Measurements from ENCODE around the gene HS6ST3. TPM values are rescaled to one million over a fixed set of nuclear protein-coding genes. Genes with fewer than 3 reads are reported as not detected.

HS6ST3 gene
- total and polyA plus RNA-seq, 2 donors (not counting 3 experiments of a cell fraction or from before 2014, with no cell fraction given) = 0.03 to 0.15 TPM

- H3K9ac ChIP-seq (replicated peaks; ENCODE audit: extremely low read depth, insufficient read depth, low read length) = no peak overlapping the region
- no peaks in the 10 kb centered on the region for H3K9me3 ChIP-seq (replicated peaks; ENCODE audit: control insufficient read depth, insufficient read depth, low read length)
- H3K4me2 ChIP-seq (ENCODE audit: insufficient read depth, low read length) = no peak overlapping the region
- POLR2A ChIA-PET = no interaction called here
- intact Hi-C loops (cut with micrococcal nuclease) (no loop called here), dilution Hi-C loops (cut with MboI; ENCODE audit: extremely low pct_ligation_motif_present, low sequenced_read_pairs) (no loop called here)
- H3K79me2 ChIP-seq (ENCODE audit: control insufficient read depth, insufficient read depth, low read length) = no peaks in the 10 kb centered on the region
- no peaks in the 10 kb centered on the region for H3K4me1 ChIP-seq (ENCODE audit: control insufficient read depth, extremely low read depth, insufficient read depth, low read length)
- FAIRE-seq (no peak), DNase-seq (ENCODE audit: low read depth, low spot score) (no peak)
- no peak overlapping the region for H3K27ac ChIP-seq (ENCODE audit: insufficient read depth, low read depth, low read length)
- BruUV-seq (replicated peaks) = no TSS peak
- CTCF ChIA-PET = interaction anchor here (1.1 kb wide), 1 partner anchor 11 kb away, joined by 4 read pairs; no protein-coding TSS in a partner anchor
- no peaks in the 10 kb centered on the region for H4K20me1 ChIP-seq (replicated peaks; ENCODE audit: control insufficient read depth, extremely low read depth, insufficient read depth, low read length)
- TF ChIP-seq EZH2 (IDR thresholded peaks at IDR 0.05; ENCODE audit: borderline replicate concordance, low read depth, low read length, severe bottlenecking) = no peak
- TF ChIP-seq POLR2AphosphoS5 (IDR thresholded peaks at IDR 0.05; ENCODE audit: insufficient read depth, low read depth, low read length) = no peak
- no peak for TF ChIP-seq JUN (IDR thresholded peaks at IDR 0.05; ENCODE audit: borderline replicate concordance, insufficient read depth, insufficient read length, low read depth)
- TF ChIP-seq MAX (IDR thresholded peaks at IDR 0.05; ENCODE audit: insufficient read depth, insufficient read length) = no peak
- no peak for TF ChIP-seq POLR2A (IDR thresholded peaks at IDR 0.05; ENCODE audit: low read depth, low read length)
- no peak for TF ChIP-seq GATA2 (IDR thresholded peaks at IDR 0.05; ENCODE audit: insufficient read depth, insufficient read length, low read depth, low read length)
- no peaks in the 10 kb centered on the region for H3K9me1 ChIP-seq (replicated peaks; ENCODE audit: control insufficient read depth, extremely low read depth, insufficient read depth, low read length)
- H3K36me3 ChIP-seq (ENCODE audit: control insufficient read depth in 2 of 2, extremely low read depth in 1 of 2, insufficient read depth in 2 of 2, low read length in 2 of 2) = no peaks in the 10 kb centered on the region
- H2AFZ ChIP-seq (ENCODE audit: low read depth, low read length) = no peak overlapping the region
- no peaks in the 10 kb centered on the region for H3K27me3 ChIP-seq (ENCODE audit: control insufficient read depth in 2 of 2, insufficient read depth in 2 of 2, low read length in 2 of 2)
- no peak overlapping the region for H3K4me3 ChIP-seq (replicated peaks in 1 of 3; ENCODE audit: insufficient read depth in 1 of 3, low read depth in 1 of 3, low read length in 3 of 3)
Measured at GRCh38 chr13:96681766-96682165, 591.9 kb downstream of the HS6ST3 start.

- CTCF ChIA-PET = no interaction called here
- TF ChIP-seq MYC (IDR thresholded peaks at IDR 0.05; ENCODE audit: low read depth, low read length) = no peak
- no peak for TF ChIP-seq GATA2 (IDR thresholded peaks at IDR 0.05; ENCODE audit: insufficient read depth, insufficient read length, low read depth, low read length)
- Histone ChIP-seq H2AFZ (ENCODE audit: low read depth, low read length) (no peak overlapping the region), H3K9me3 (replicated peaks; ENCODE audit: control insufficient read depth, insufficient read depth, low read length) (no peaks in the 10 kb centered on the region), H3K4me1 (ENCODE audit: control insufficient read depth, extremely low read depth, insufficient read depth, low read length) (no peaks in the 10 kb centered on the region), H3K4me3 (replicated peaks in 1 of 3; ENCODE audit: insufficient read depth in 1 of 3, low read depth in 1 of 3, low read length in 3 of 3) (no peak overlapping the region), H3K36me3 (ENCODE audit: control insufficient read depth in 2 of 2, extremely low read depth in 1 of 2, insufficient read depth in 2 of 2, low read length in 2 of 2) (no peaks in the 10 kb centered on the region), H3K27me3 (ENCODE audit: control insufficient read depth in 2 of 2, insufficient read depth in 2 of 2, low read length in 2 of 2) (no peaks in the 10 kb centered on the region), H3K9me1 (replicated peaks; ENCODE audit: control insufficient read depth, extremely low read depth, insufficient read depth, low read length) (no peaks in the 10 kb centered on the region), H3K79me2 (ENCODE audit: control insufficient read depth, insufficient read depth, low read length) (no peaks in the 10 kb centered on the region), H3K9ac (replicated peaks; ENCODE audit: extremely low read depth, insufficient read depth, low read length) (no peak overlapping the region), H3K4me2 (ENCODE audit: insufficient read depth, low read length) (no peak overlapping the region), H3K27ac (ENCODE audit: insufficient read depth, low read depth, low read length) (no peak overlapping the region), H4K20me1 (replicated peaks; ENCODE audit: control insufficient read depth, extremely low read depth, insufficient read depth, low read length) (no peaks in the 10 kb centered on the region)
- intact Hi-C loops (cut with micrococcal nuclease) (no loop called here), dilution Hi-C loops (cut with MboI; ENCODE audit: extremely low pct_ligation_motif_present, low sequenced_read_pairs) (no loop called here)
- POLR2A ChIA-PET = no interaction called here
- DNase-seq (ENCODE audit: low read depth, low spot score) (no peak), FAIRE-seq (no peak)
- no TSS peak for BruUV-seq (replicated peaks)
Measured at GRCh38 chr13:96684469-96684868, 594.6 kb downstream of the HS6ST3 start.

Measured in endothelial cell of umbilical vein (primary cell).